HAP-1 (cell line): Measurements from ENCODE around the gene PBX1.

Experiments used
- DNase-seq, 2 experiments: peaks; one replicate each; pipeline ENCODE4 v3.0.0-alpha.2; 2016 to 2020; ENCODE audit warnings: low spot score in 2 of 2
- H3K27me3 ChIP-seq: fragments of 250-450 bp; sonication (Bioruptor Pico); 2 replicates; pipeline ENCODE4 v1.5.1; 2020; ENCODE audit warnings: low read depth, mild to moderate bottlenecking, moderate library complexity
- H3K36me3 ChIP-seq: fragments of 250-450 bp; sonication (Bioruptor Pico); replicated peaks from 2 replicates; pipeline ENCODE4 v1.5.1; 2020; ENCODE audit warnings: mild to moderate bottlenecking
- H3K4me1 ChIP-seq: fragments of 250-450 bp; sonication (Bioruptor Pico); 2 replicates; pipeline ENCODE4 v1.5.1; 2020; ENCODE audit warnings: mild to moderate bottlenecking
- H3K4me3 ChIP-seq: fragments of 250-450 bp; sonication (Bioruptor Pico); 2 replicates; pipeline ENCODE4 v1.5.1; 2020; ENCODE audit warnings: mild to moderate bottlenecking, moderate library complexity
- H3K9me3 ChIP-seq: fragments of 250-450 bp; sonication (Bioruptor Pico); 2 replicates; pipeline ENCODE4 v1.5.1; 2020; ENCODE audit warnings: mild to moderate bottlenecking, moderate library complexity
- in situ Hi-C: fragments of 300-500 bp; cut with MboI; formaldehyde crosslinking; loops from 3 replicates; pipeline ENCODE4 v1.14.3; 2020; ENCODE audit warnings: low sequenced_read_pairs, inconsistent platforms, mixed read lengths

PBX1 gene

DNA sequence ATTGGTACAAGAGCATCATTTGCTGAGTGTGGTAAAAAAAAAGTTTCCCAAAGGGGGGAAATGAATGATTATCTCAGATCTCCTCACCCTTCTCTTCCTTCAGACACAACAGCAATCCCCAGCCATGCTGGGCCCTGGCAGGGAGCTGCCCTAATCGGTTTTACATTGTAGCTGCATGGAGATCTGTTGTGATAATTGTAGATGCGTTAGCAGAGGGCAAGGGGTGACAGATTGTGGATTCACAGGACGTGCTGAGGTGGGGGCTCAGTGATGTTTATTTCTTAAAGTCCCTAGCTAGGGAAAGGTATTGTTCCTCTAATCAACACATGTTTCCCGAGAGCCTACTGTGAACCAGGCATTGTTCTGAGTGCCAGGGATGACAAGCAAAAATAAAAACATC lies 304.1 kb downstream of the PBX1 start:
- no peak overlapping the region for H3K4me3 ChIP-seq
- no peak for DNase-seq
- H3K27me3 ChIP-seq, result no peaks in the 10 kb centered on the region
- H3K9me3 ChIP-seq, result no peaks in the 10 kb centered on the region
- H3K36me3 ChIP-seq, result no peaks in the 10 kb centered on the region
- H3K4me1 ChIP-seq, result no peaks in the 10 kb centered on the region
- in situ Hi-C loops, result no loop called here

DNA sequence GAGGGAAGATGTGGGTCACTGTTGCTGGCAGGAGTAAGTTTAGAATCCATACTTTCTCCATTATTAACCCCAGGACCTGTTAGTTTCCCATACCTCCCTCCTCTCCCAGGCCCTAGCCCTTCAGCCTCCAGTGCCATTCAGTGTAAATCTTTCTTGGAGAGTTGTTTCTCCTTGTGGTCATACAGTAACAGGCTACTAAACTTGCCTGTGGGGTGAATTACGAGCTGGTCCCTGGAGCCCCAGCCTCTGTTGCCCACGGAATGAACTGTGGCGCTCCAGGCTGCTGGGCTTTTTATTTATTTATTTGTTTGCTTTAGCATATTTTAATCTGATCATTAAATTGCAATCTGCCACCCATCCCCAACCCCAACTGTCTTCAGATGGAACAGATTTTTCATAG lies 305.2 kb downstream of the PBX1 start:
- in situ Hi-C loops, result no loop called here
- H3K27me3 ChIP-seq, result no peaks in the 10 kb centered on the region

DNA sequence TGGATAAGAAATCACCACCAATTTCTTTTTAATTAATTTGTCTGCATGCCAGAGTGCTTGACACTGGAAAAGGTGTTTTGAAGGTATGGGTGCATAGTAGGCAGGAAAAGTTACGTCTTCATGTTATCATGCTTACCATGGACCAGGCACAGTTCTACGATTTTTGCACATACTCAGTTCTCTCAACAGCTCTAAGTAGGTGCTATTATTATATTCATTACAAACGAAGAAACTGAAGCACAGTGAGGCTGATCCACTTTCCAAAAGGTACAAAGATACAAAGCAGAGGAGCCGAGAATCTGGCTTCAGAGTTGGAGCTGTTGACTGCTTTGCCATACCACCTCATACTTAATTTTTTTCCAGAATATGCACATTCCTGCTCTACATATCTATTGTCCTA lies 306.4 kb downstream of the PBX1 start:
- in situ Hi-C loops, result no loop called here
- H3K27me3 ChIP-seq, result no peaks in the 10 kb centered on the region
- no peaks in the 10 kb centered on the region for H3K4me1 ChIP-seq
- no peaks in the 10 kb centered on the region for H3K9me3 ChIP-seq
- H3K36me3 ChIP-seq, result no peaks in the 10 kb centered on the region
- no peak for DNase-seq
- no peak overlapping the region for H3K4me3 ChIP-seq

More for the DNA sequence above, 305.2 kb downstream of the PBX1 start:
- DNase-seq, result no peak
- no peaks in the 10 kb centered on the region for H3K36me3 ChIP-seq
- no peaks in the 10 kb centered on the region for H3K4me1 ChIP-seq
- H3K4me3 ChIP-seq, result no peak overlapping the region
- no peaks in the 10 kb centered on the region for H3K9me3 ChIP-seq

DNA sequence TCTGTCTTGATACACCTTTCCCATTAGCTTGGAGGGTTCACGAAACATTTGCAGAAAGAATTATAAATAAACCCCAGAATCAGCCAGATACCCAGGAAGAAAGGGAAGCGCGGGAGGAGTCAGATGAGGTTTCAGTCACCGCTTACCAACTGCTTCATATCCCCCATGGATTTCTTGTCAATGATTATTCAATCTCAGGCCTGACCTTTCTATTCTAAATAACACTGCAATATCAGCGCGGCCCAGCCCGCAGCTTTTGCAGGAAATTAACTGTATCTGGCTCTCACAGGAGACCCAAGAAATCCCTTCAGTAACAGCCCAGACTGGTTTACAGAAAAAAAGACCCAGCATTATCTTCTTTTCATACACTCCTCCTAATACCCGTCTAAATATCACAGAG lies 308.6 kb downstream of the PBX1 start:
- in situ Hi-C loops, result no loop called here
- no peaks in the 10 kb centered on the region for H3K36me3 ChIP-seq
- no peaks in the 10 kb centered on the region for H3K27me3 ChIP-seq
- H3K9me3 ChIP-seq, result no peaks in the 10 kb centered on the region
- H3K4me3 ChIP-seq, result no peak overlapping the region
- no peak for DNase-seq
- no peaks in the 10 kb centered on the region for H3K4me1 ChIP-seq

DNA sequence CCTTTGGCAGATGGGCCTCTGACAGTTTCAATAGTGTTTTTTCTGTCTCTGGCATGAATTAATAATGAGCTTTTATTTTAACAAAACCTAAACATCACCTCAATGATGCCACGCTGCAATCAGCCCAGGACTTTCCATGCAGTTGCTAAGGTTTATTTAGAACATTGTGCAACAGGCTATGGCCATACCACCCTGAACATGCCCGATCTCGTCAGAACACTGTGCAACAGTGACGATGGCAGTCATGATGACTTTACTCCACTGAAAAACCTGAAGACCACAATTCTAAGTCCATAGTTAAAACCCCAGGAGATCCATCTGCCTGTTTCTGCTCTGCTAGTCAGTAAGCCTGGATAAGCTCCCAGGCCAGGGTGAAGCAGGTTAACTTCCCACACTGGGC lies 310.0 kb downstream of the PBX1 start:
- Histone ChIP-seq H3K27me3 (no peaks in the 10 kb centered on the region), H3K4me3 (no peak overlapping the region), H3K36me3 (no peaks in the 10 kb centered on the region), H3K9me3 (no peaks in the 10 kb centered on the region), H3K4me1 (no peaks in the 10 kb centered on the region)
- DNase-seq, result no peak
- in situ Hi-C loops, result no loop called here

DNA sequence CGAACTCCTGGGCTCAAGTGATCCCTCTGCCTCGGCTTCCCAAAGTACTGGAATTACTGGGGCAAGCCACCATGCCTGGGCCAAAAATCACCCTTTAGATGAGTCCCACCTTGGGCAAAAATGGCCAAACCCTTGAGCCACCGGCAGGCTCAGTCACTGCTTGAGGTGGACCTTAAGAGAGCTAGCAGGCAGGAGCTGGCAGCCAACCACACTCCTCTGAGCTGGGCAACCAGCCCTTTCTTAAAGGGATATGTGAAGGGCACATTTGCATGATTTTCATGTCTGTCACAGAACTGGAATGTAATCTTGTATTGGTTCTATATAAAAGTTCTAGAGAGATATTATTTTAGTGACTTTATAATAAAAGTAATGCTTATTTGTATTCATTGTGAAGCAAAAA lies 316.5 kb downstream of the PBX1 start:
- H3K4me3 ChIP-seq, result no peak overlapping the region
- DNase-seq, result no peak
- H3K27me3 ChIP-seq, result no peaks in the 10 kb centered on the region
- H3K4me1 ChIP-seq, result no peaks in the 10 kb centered on the region
- no peaks in the 10 kb centered on the region for H3K36me3 ChIP-seq
- no peaks in the 10 kb centered on the region for H3K9me3 ChIP-seq
- in situ Hi-C loops, result no loop called here

DNA sequence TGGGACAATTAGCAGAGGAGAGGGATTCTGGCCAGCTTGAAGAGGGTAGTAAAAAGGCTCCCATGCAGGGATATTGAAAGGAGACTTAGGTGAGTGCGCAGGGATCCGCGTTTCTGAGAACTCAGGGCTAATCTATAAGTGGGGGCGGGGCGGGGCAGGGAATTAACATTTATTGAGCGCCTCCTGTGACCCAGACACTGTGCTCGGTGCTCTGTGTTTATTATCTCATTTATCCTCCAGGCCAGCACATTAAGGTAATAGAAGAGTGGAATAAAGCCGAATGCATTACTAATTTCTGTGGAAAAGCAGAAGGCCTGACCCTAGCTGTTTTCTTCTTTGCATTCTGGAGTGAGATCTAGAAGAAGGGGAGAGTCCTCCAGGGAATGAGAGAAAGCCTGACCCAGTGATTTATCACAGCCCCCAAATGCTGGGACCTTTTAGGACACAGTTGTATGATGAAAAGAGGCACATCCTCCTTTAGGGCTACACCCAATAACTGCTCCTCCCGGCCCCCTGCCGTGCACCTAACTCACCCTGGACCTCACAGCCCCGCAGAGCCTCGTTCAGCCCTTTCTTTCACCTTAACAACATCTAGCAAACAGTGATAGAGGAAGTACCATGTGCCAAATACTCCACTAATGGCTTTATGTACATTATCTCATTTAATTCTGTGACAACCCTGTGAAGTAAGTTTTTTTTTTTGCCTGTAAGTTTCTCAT lies 317.6 kb downstream of the PBX1 start:
- Histone ChIP-seq H3K36me3 (no peaks in the 10 kb centered on the region), H3K4me3 (no peak overlapping the region), H3K9me3 (no peaks in the 10 kb centered on the region), H3K4me1 (no peaks in the 10 kb centered on the region), H3K27me3 (no peaks in the 10 kb centered on the region)
- no peak for DNase-seq
- in situ Hi-C loops, result no loop called here

DNA sequence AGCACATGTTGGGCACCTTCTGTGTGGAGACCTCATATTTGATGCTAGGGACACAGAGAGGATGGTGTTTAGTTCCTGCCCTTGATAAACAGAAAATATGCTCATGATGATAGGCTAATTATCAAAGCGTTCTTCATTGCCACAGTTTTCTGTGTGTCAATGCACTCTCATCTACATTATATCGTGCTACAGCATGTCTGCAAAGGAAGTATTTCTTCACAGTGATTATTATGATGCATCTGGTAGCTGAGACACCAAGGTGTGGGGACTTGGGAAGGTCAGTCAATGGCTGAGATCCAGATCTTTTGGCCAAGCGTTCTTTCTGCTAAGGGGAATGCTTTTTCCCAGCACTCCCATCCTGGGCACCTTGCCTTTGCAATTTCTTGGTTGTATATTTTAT lies 321.2 kb downstream of the PBX1 start:
- Histone ChIP-seq H3K4me1 (no peaks in the 10 kb centered on the region), H3K9me3 (no peaks in the 10 kb centered on the region), H3K36me3 (no peaks in the 10 kb centered on the region; the same call in 1 of the 2 replicates), H3K27me3 (no peaks in the 10 kb centered on the region), H3K4me3 (no peak overlapping the region)
- in situ Hi-C loops, result no loop called here
- no peak for DNase-seq

DNA sequence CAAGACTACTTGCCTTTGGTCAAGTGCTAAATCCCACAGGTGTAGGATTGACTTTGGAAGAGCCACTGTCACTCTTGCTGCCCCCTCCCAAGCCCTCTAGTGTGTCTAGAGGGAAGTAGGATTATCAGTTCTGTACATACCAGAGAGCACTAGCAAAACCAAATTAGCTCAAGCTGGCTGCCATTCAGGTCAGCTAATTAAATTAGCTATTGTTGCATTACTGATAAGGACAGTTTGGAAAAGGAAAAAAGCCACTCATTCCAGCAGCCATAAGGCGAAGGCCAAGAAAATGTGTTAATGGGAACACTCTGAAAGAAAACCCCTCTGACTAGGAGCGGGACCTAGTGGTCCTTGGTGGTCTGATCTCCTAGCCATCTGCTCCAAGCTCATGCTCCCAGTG lies 321.7 kb downstream of the PBX1 start:
- in situ Hi-C loops, result no loop called here
- no peaks in the 10 kb centered on the region for H3K27me3 ChIP-seq
- no peaks in the 10 kb centered on the region; the same call in 1 of the 2 replicates for H3K36me3 ChIP-seq
- no peaks in the 10 kb centered on the region for H3K4me1 ChIP-seq
- DNase-seq, result no peak
- no peak overlapping the region for H3K4me3 ChIP-seq
- H3K9me3 ChIP-seq, result no peaks in the 10 kb centered on the region

DNA sequence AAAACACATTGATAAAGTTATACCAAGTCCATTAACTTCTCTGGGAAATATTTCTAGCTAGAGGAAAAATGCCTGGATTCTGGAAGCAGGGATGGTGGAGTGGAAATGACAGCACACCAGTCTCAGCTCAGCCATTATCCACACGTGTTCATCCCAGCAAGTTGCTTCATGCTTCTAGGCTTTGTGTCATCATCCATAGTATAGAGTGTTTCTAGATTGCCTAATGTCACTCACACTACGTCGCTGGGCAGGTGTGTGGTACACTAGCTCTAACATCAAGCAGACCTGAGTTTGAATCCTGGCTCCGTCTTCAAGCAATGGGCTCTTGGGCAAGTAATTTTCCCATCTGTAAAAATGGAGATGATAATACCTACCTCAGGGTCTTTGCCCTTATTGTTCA lies 326.3 kb downstream of the PBX1 start:
- Histone ChIP-seq H3K9me3 (no peaks in the 10 kb centered on the region), H3K36me3 (no peaks in the 10 kb centered on the region; the same call in 1 of the 2 replicates), H3K27me3 (no peaks in the 10 kb centered on the region), H3K4me1 (no peaks in the 10 kb centered on the region), H3K4me3 (no peak overlapping the region)
- DNase-seq, result no peak
- in situ Hi-C loops, result no loop called here

DNA sequence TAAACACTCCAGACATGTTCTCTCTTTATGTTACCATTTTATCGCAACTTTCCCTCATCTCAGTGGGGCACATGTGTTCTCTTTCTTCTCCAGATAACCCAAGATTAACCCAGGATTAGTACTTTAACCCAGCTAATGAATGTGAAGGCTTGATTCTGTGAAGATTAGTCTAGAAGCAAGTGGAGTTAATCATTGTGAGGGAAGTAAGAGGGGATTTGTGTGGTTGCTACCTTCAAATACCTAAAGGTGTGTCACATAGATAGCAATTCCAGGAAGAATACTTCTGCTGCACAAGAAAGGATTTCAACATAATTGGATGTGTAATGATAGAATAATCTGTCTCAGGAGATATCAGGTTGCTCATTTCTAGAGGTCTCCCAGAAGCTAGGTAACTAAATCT lies 327.1 kb downstream of the PBX1 start:
- no peaks in the 10 kb centered on the region for H3K27me3 ChIP-seq
- H3K4me3 ChIP-seq, result no peak overlapping the region
- DNase-seq, result no peak
- in situ Hi-C loops, result no loop called here
- H3K4me1 ChIP-seq, result no peaks in the 10 kb centered on the region
- no peaks in the 10 kb centered on the region for H3K9me3 ChIP-seq
- no peaks in the 10 kb centered on the region; the same call in 1 of the 2 replicates for H3K36me3 ChIP-seq

DNA sequence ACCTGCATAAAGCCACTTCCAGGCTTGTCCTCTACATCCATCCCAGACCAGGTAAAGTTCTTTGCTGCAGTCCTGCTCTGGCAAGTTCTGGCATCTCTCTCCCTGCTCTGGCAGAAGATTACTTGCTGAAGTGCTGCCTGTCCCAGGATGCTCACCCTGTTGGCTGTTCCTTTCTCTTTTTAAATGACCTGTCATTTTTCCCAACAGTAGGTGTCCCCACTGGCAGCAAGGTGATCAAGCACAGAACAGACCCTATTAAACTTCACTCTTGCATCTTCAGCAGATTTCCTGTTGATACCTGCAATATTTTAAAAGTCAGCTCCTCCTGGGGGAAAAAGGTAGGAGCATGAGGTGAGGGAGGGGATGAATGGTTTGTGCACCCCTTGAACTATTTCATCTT lies 332.6 kb downstream of the PBX1 start:
- H3K27me3 ChIP-seq, result no peaks in the 10 kb centered on the region
- no peak overlapping the region for H3K4me3 ChIP-seq
- in situ Hi-C loops, result no loop called here
- H3K4me1 ChIP-seq, result no peaks in the 10 kb centered on the region
- H3K9me3 ChIP-seq, result no peaks in the 10 kb centered on the region
- no peaks in the 10 kb centered on the region for H3K36me3 ChIP-seq
- DNase-seq, result no peak

DNA sequence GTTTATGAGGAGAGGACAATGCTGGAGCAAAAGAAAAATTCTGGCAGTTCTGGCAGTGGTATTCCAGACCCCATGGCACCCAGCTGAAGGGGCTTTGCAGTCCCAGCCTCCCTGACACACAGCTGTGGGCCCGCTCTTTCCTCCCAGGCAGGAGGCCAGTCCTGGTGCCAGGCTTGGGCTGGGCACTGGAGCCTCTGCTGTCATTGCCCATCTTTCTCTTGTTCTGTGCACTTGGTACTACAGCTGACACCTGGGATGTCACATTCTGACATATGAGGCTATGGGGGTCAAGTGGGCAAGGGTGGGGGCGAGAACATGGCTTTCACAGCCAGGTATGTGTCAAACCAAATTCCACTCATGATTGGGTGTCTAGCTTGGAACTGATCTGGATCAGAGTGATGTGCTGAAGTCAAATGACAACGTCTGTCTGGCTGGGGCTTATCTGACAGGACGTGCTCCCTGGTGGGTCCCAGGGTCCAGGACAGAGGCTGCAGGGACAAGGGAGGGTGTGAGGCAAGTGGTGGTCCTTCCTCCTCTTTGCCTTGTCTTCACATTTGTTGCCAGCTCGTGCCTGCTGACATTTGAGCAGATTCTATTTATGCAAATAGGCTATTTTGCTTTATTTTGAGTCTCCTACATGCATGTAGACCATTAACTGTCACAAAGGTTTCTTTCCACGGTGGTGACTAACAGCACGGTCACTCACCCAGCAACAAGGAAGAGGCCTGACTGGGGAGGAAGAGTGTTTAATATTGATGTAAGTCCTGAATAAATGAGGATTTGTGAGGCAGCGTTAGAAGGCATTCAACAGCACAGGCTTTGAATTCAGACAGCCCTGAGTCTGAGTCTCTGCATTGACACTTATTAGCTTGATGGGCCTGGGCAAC lies 336.3 kb downstream of the PBX1 start:
- Histone ChIP-seq H3K4me1 (no peaks in the 10 kb centered on the region), H3K4me3 (no peak overlapping the region), H3K36me3 (no peaks in the 10 kb centered on the region), H3K27me3 (no peaks in the 10 kb centered on the region), H3K9me3 (peaks cover 7% of the 10 kb centered on the region)
- in situ Hi-C loops, result no loop called here
- DNase-seq, result no peak

DNA sequence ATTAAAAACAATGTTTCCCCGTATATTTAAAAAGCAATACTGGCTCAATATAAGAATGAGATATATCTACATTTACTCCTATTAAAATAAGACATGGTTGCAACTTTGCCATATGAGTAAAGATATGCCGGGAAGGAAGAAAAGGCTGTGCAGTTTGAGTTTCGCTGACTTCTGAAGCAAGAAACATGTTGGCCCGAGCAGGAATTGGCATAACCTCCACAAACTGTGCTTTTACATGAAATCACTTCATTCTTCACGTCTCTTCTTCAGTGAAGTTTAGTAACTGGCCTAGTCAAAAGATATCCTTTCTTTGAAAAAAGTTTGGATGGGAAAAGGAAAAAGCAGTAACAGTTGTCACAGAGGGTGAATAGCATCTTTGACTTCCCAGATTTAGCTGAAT lies 342.0 kb downstream of the PBX1 start:
- no peak for DNase-seq
- in situ Hi-C loops, result no loop called here
- peaks cover 7% of the 10 kb centered on the region for H3K4me1 ChIP-seq
- H3K4me3 ChIP-seq, result no peak overlapping the region
- no peaks in the 10 kb centered on the region for H3K36me3 ChIP-seq
- H3K9me3 ChIP-seq, result peaks cover 7% of the 10 kb centered on the region
- no peaks in the 10 kb centered on the region for H3K27me3 ChIP-seq
